ENCODE data around the gene SASS6.

SASS6 gene

GRCh38 chr1:100145116-100145515 is 12.4 kb upstream of the SASS6 start:
- Histone ChIP-seq H3K36me3 (ENCODE audit: control insufficient read depth in 1 of 2, insufficient read depth in 2 of 2, low read depth in 1 of 2, low read length in 2 of 2) (peaks cover 12 to 92% of the 10 kb centered on the region in 2 experiments), H2AFZ (ENCODE audit: low read depth, low read length) (no peak overlapping the region), H3K4me1 (ENCODE audit: control insufficient read depth, insufficient read depth, low read depth, low read length) (no peaks in the 10 kb centered on the region), H3K9me3 (ENCODE audit: control insufficient read depth, low read length) (no peaks in the 10 kb centered on the region), H3K23ac (ENCODE audit: low read length in 2 of 2) (no peak overlapping the region), H3K79me1 (replicated peaks; ENCODE audit: low read length, poor library complexity, severe bottlenecking) (peaks cover 3% of the 10 kb centered on the region), H3K27me3 (ENCODE audit: control insufficient read depth in 1 of 2, insufficient read depth in 1 of 2, low read length in 2 of 2) (no peaks in the 10 kb centered on the region), H2BK5ac (ENCODE audit: low read depth, low read length, poor library complexity, severe bottlenecking) (no peak overlapping the region), H3K4me2 (ENCODE audit: low read length, poor library complexity, severe bottlenecking) (no peak overlapping the region), H3K14ac (ENCODE audit: low read length in 2 of 2) (no peak overlapping the region), H4K91ac (ENCODE audit: low read length) (no peak overlapping the region), H4K8ac (ENCODE audit: low read length) (no peak overlapping the region), H3K18ac (ENCODE audit: low read depth in 1 of 2, low read length in 2 of 2) (no peak overlapping the region), H3K4me3 (ENCODE audit: insufficient read depth in 1 of 2, low read depth in 1 of 2, low read length in 2 of 2) (no peak overlapping the region), H3K9ac (ENCODE audit: low read length) (no peak overlapping the region), H2BK15ac (ENCODE audit: low read depth, poor library complexity, severe bottlenecking) (no peak overlapping the region), H2AK5ac (ENCODE audit: low read length, severe bottlenecking) (no peak overlapping the region), H2BK120ac (ENCODE audit: low read depth, low read length) (no peak overlapping the region), H2BK12ac (ENCODE audit: low read length in 2 of 2) (no peak overlapping the region), H3K27ac (ENCODE audit: low read length, poor library complexity, severe bottlenecking) (no peak overlapping the region), H3K4ac (ENCODE audit: low read depth in 1 of 2, low read length in 2 of 2) (no peak overlapping the region)
- WGBS = 95% methylated on average over 3 of the region's 3 CpGs
- DNase-seq = no peak

DNA sequence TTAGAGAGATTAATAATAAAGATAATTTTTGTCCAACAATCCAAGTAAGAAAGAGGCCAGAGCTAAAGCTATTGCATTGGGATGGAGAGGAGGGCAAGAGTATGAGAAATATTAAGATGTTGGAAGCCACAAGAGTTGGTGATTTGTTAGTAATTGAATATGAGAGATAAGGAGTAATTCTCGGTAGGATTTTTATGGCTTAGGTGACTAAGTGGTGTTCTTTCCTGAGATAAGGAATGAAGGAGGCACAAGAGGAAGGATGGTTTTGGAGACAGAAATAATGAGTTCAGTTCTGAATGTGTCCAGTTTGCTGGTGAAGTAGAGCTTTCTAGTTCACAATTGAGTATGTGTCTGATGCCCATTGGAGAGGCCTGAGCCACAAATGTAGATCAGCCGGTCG is 9.6 kb upstream of the SASS6 start:
- Histone ChIP-seq H3K27me3 (ENCODE audit: control insufficient read depth in 1 of 2, insufficient read depth in 1 of 2, low read length in 2 of 2) (no peaks in the 10 kb centered on the region), H2BK15ac (ENCODE audit: low read depth, poor library complexity, severe bottlenecking) (no peak overlapping the region), H3K14ac (ENCODE audit: low read length in 2 of 2) (no peak overlapping the region), H3K27ac (ENCODE audit: low read length, poor library complexity, severe bottlenecking) (no peak overlapping the region), H2BK5ac (ENCODE audit: low read depth, low read length, poor library complexity, severe bottlenecking) (no peak overlapping the region), H3K9ac (ENCODE audit: low read length) (no peak overlapping the region), H3K4me3 (ENCODE audit: insufficient read depth in 1 of 2, low read depth in 1 of 2, low read length in 2 of 2) (no peak overlapping the region), H2AK5ac (ENCODE audit: low read length, severe bottlenecking) (no peak overlapping the region), H2AFZ (ENCODE audit: low read depth, low read length) (no peak overlapping the region), H3K79me1 (replicated peaks; ENCODE audit: low read length, poor library complexity, severe bottlenecking) (peaks cover 3% of the 10 kb centered on the region), H3K23ac (ENCODE audit: low read length in 2 of 2) (no peak overlapping the region), H2BK12ac (ENCODE audit: low read length in 2 of 2) (no peak overlapping the region), H4K8ac (ENCODE audit: low read length) (no peak overlapping the region), H3K9me3 (ENCODE audit: control insufficient read depth, low read length) (no peaks in the 10 kb centered on the region), H4K91ac (ENCODE audit: low read length) (no peak overlapping the region), H3K18ac (ENCODE audit: low read depth in 1 of 2, low read length in 2 of 2) (no peak overlapping the region), H3K36me3 (ENCODE audit: control insufficient read depth in 1 of 2, insufficient read depth in 2 of 2, low read depth in 1 of 2, low read length in 2 of 2) (peaks cover 12 to 98% of the 10 kb centered on the region in 2 experiments), H3K4ac (ENCODE audit: low read depth in 1 of 2, low read length in 2 of 2) (no peak overlapping the region), H3K4me1 (ENCODE audit: control insufficient read depth, insufficient read depth, low read depth, low read length) (no peaks in the 10 kb centered on the region), H2BK120ac (ENCODE audit: low read depth, low read length) (no peak overlapping the region), H3K4me2 (ENCODE audit: low read length, poor library complexity, severe bottlenecking) (no peak overlapping the region)
- DNase-seq = no peak
- 94% methylated on average over 3 of the region's 3 CpGs for WGBS

GRCh38 chr1:100141192-100141591 is 8.5 kb upstream of the SASS6 start:
- H3K79me1 ChIP-seq (replicated peaks; ENCODE audit: low read length, poor library complexity, severe bottlenecking) = peaks cover 3% of the 10 kb centered on the region
- H3K23ac ChIP-seq (ENCODE audit: low read length in 2 of 2) = no peak overlapping the region
- DNase-seq = no peak
- H3K9ac ChIP-seq (ENCODE audit: low read length) = no peak overlapping the region
- WGBS = 96% methylated on average over 3 of the region's 4 CpGs
- no peak overlapping the region for H3K4me2 ChIP-seq (ENCODE audit: low read length, poor library complexity, severe bottlenecking)
- H3K4ac ChIP-seq (ENCODE audit: low read depth in 1 of 2, low read length in 2 of 2) = no peak overlapping the region
- H2BK5ac ChIP-seq (ENCODE audit: low read depth, low read length, poor library complexity, severe bottlenecking) = no peak overlapping the region
- no peak overlapping the region for H4K8ac ChIP-seq (ENCODE audit: low read length)
- H2BK15ac ChIP-seq (ENCODE audit: low read depth, poor library complexity, severe bottlenecking) = no peak overlapping the region
- H3K36me3 ChIP-seq (ENCODE audit: control insufficient read depth in 1 of 2, insufficient read depth in 2 of 2, low read depth in 1 of 2, low read length in 2 of 2) = peaks cover 13 to 95% of the 10 kb centered on the region in 2 experiments
- H3K18ac ChIP-seq (ENCODE audit: low read depth in 1 of 2, low read length in 2 of 2) = no peak overlapping the region
- H3K9me3 ChIP-seq (ENCODE audit: control insufficient read depth, low read length) = no peaks in the 10 kb centered on the region
- no peak overlapping the region for H2BK120ac ChIP-seq (ENCODE audit: low read depth, low read length)
- no peak overlapping the region for H2BK12ac ChIP-seq (ENCODE audit: low read length in 2 of 2)
- H3K4me1 ChIP-seq (ENCODE audit: control insufficient read depth, insufficient read depth, low read depth, low read length) = no peaks in the 10 kb centered on the region
- H2AFZ ChIP-seq (ENCODE audit: low read depth, low read length) = no peak overlapping the region
- H3K27me3 ChIP-seq (ENCODE audit: control insufficient read depth in 1 of 2, insufficient read depth in 1 of 2, low read length in 2 of 2) = no peaks in the 10 kb centered on the region
- no peak overlapping the region for H3K27ac ChIP-seq (ENCODE audit: low read length, poor library complexity, severe bottlenecking)
- H3K4me3 ChIP-seq (ENCODE audit: insufficient read depth in 1 of 2, low read depth in 1 of 2, low read length in 2 of 2) = no peak overlapping the region
- no peak overlapping the region for H2AK5ac ChIP-seq (ENCODE audit: low read length, severe bottlenecking)
- no peak overlapping the region for H4K91ac ChIP-seq (ENCODE audit: low read length)
- H3K14ac ChIP-seq (ENCODE audit: low read length in 2 of 2) = no peak overlapping the region

DNA sequence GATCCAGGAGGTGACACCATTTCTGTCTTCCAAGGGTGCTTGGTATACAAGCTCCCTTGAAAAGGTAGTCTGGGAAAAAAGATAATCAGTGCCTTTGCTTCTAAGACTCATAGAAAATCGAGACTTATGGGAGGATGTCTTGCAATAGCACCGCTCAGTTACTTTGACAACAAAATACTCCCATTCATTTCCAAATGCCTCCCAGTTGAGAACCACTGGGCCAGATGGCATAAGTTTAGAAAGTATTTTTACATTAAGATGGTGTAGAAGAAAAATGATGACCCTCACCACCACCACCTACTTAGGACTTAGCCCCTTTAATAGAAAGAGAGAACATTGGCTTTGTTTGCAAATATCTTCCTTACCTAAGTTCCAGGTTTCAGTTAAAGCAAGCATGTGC is 4.9 kb upstream of the SASS6 start:
- no CpG with 5 or more reads among the region's 2 CpGs for WGBS
- H3K4me3 ChIP-seq (ENCODE audit: insufficient read depth in 1 of 2, low read depth in 1 of 2, low read length in 2 of 2) = no peak overlapping the region
- no peak overlapping the region for H3K14ac ChIP-seq (ENCODE audit: low read length in 2 of 2)
- H3K27ac ChIP-seq (ENCODE audit: low read length, poor library complexity, severe bottlenecking) = no peak overlapping the region
- no peak overlapping the region for H3K4me2 ChIP-seq (ENCODE audit: low read length, poor library complexity, severe bottlenecking)
- H3K36me3 ChIP-seq (ENCODE audit: control insufficient read depth in 1 of 2, insufficient read depth in 2 of 2, low read depth in 1 of 2, low read length in 2 of 2) = peaks cover 9 to 60% of the 10 kb centered on the region in 2 experiments
- no peaks in the 10 kb centered on the region for H3K27me3 ChIP-seq (ENCODE audit: control insufficient read depth in 1 of 2, insufficient read depth in 1 of 2, low read length in 2 of 2)
- no peak overlapping the region for H2BK15ac ChIP-seq (ENCODE audit: low read depth, poor library complexity, severe bottlenecking)
- no peak overlapping the region for H3K23ac ChIP-seq (ENCODE audit: low read length in 2 of 2)
- H2AK5ac ChIP-seq (ENCODE audit: low read length, severe bottlenecking) = no peak overlapping the region
- peaks cover 7% of the 10 kb centered on the region for H3K79me1 ChIP-seq (replicated peaks; ENCODE audit: low read length, poor library complexity, severe bottlenecking)
- H2BK5ac ChIP-seq (ENCODE audit: low read depth, low read length, poor library complexity, severe bottlenecking) = no peak overlapping the region
- H4K91ac ChIP-seq (ENCODE audit: low read length) = no peak overlapping the region
- H4K8ac ChIP-seq (ENCODE audit: low read length) = no peak overlapping the region
- DNase-seq = no peak
- no peak overlapping the region for H3K9ac ChIP-seq (ENCODE audit: low read length)
- peaks cover 2% of the 10 kb centered on the region for H3K4me1 ChIP-seq (ENCODE audit: control insufficient read depth, insufficient read depth, low read depth, low read length)
- no peak overlapping the region for H2AFZ ChIP-seq (ENCODE audit: low read depth, low read length)
- H3K9me3 ChIP-seq (ENCODE audit: control insufficient read depth, low read length) = no peaks in the 10 kb centered on the region
- H3K4ac ChIP-seq (ENCODE audit: low read depth in 1 of 2, low read length in 2 of 2) = no peak overlapping the region
- H3K18ac ChIP-seq (ENCODE audit: low read depth in 1 of 2, low read length in 2 of 2) = no peak overlapping the region
- H2BK12ac ChIP-seq (ENCODE audit: low read length in 2 of 2) = no peak overlapping the region
- no peak overlapping the region for H2BK120ac ChIP-seq (ENCODE audit: low read depth, low read length)
